HUES64 (cell line): Measurements from ENCODE around the gene ECSCR. TPM values are rescaled to one million over a fixed set of nuclear protein-coding genes. Genes with fewer than 3 reads are reported as not detected.
A peak's percentile ranks its signal among the peaks of the same experiment; 100 is the strongest.
"Not testable (repeated sequence)": the region's sequence is repeated elsewhere in the genome, so short reads cannot be mapped to it uniquely, and the experiment has no call there.

Source experiments
- H3K27ac ChIP-seq: 2 replicates; pipeline ENCODE4 v1.7.0; 2013; ENCODE audit warnings: low read depth, low read length, inconsistent platforms
- H3K27me3 ChIP-seq: 2 replicates; pipeline ENCODE4 v1.6.1; 2013; ENCODE audit warnings: mild to moderate bottlenecking, low read length; ENCODE audit not compliant: insufficient read depth
- H3K36me3 ChIP-seq: 2 replicates; pipeline ENCODE4 v1.6.1; 2013; ENCODE audit warnings: mild to moderate bottlenecking, low read length; ENCODE audit not compliant: insufficient read depth
- H3K4me1 ChIP-seq: 2 replicates; pipeline ENCODE4 v1.6.1; 2013; ENCODE audit warnings: mild to moderate bottlenecking, low read length, moderate library complexity; ENCODE audit not compliant: insufficient read depth
- H3K4me3 ChIP-seq: 2 replicates; pipeline ENCODE4 v1.5.1; 2013; ENCODE audit warnings: mild to moderate bottlenecking, low read length, moderate library complexity
- H3K9ac ChIP-seq: 2 replicates; pipeline ENCODE4 v1.6.1; 2013; ENCODE audit warnings: mild to moderate bottlenecking, low read depth, low read length
- H3K9me3 ChIP-seq: 2 replicates; pipeline ENCODE4 v1.6.1; 2013; ENCODE audit warnings: low read depth, low read length; ENCODE audit not compliant: insufficient read depth
- WGBS: fragments of 150-250, 120-280 bp; methylation state at CpG from one replicate; pipeline ENCODE4 v1.1.7; 2013; ENCODE audit warnings: missing lambda C conversion rate; 5-methylcytosine and 5-hydroxymethylcytosine counted together
- polyA plus RNA-seq, 2 experiments: library from polyadenylated mRNA; stranded (reverse); fragments of 50-300 nt; gene quantifications; one replicate each; pipeline ENCODE4 v1.2.3, GENCODE V29; 2013

Gene ECSCR, protein sequence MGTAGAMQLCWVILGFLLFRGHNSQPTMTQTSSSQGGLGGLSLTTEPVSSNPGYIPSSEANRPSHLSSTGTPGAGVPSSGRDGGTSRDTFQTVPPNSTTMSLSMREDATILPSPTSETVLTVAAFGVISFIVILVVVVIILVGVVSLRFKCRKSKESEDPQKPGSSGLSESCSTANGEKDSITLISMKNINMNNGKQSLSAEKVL
- polyA plus RNA-seq (2013, experiment 1 of 2), result 3.5 TPM
- polyA plus RNA-seq (2013, experiment 2 of 2), result 4.6 TPM

DNA sequence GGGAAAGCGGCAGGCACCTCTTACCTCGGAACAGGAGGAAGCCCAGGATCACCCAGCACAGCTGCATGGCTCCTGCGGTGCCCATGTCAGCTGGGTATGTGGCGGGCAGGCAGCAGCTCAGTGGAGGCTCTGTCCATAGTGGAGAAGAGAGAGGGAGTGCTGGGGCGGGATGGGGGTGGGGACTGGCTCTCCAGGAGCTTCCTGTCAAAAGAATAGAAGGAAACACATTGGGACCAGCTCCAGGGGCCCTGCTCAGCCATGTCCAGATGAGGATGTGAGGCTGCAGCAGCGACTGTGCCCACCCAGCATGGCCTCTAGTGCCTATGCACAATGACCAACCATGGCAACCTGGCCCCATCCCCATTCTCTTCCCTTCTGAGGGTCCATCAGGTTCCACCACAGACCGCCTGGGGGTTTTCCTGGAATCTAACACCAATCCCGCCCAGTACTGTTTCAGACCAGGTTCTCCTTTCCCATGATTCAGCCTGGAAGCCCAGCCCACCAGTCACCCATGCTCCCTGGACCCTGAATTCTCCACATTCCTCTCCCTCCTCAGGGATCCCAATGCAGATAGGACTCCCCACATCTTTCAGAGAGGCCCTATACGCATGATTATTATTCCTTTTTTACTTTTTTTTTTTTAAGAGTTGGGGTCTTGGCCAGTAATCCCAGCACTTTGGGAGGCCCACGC is at the start of gene ECSCR:
Gene ECSCR (minus strand): TSS at position 158 of the 691 bp plus-strand sequence. CDS start 73 bp downstream, at position 85.
- Histone ChIP-seq H3K27me3 (no peaks in the 10 kb centered on the region), H3K27ac (peak within 1 kb of the TSS; percentile 59; the same call in 1 of the 2 replicates), H3K9me3 (no peaks in the 10 kb centered on the region), H3K4me3 (no peak within 1 kb of the TSS), H3K36me3 (no peaks in the 10 kb centered on the region), H3K9ac (no peak within 1 kb of the TSS), H3K4me1 (peaks cover 20% of the 10 kb centered on the region)
- 67% methylated on average over 10 of the region's 10 CpGs for WGBS

DNA sequence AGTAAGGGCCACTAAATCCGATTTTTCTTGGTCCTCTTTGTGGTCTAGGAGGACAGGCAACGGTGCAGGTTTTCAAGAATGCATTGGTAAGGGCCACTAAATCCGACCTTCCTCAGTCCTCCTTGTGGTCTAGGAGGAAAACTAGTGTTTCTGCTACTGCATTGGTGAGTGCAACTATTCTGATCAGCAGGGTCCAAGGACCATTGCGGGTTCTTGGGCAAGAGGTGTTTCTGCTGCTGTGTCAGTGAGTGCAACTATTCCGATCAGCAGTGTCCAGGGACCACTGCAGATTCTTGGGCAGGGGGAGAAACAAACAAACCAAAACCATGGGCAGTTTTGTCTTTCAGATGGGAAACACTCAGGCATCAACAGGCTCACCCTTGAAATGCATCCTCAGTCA is 42.2 kb upstream of the ECSCR start:
- H3K27ac ChIP-seq, H3K9ac ChIP-seq: not testable (repeated sequence)
- 57% methylated on average over 5 of the region's 5 CpGs for WGBS

DNA sequence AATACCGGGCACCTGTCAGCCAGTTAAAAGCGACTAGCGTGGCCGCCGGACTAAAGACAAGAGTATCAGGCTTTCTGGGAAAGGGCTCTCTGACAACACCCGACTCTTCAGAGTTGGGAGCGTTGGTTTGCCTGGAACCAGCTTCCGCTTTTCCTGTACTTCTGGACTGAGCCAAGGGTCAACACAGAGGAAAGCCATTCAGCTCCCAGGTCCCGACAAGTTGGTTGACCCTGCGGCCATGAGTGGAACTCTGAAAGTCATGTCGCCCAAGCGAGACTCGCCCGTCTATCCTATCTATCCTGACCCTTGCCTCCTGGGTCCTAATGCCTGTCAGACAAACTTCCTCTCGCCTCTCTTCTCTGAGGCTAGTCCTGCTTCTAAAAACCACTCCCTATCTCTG is 41.3 kb upstream of the ECSCR start:
- not testable (repeated sequence) for H3K27me3 ChIP-seq, H3K36me3 ChIP-seq, H3K9ac ChIP-seq, H3K9me3 ChIP-seq, H3K27ac ChIP-seq
- peak overlapping the region; percentile 51 for H3K4me3 ChIP-seq
- H3K4me1 ChIP-seq, result peaks cover 19% of the 10 kb centered on the region; the same call in 1 of the 2 replicates
- WGBS, result 41% methylated on average over 15 of the region's 15 CpGs

More for the DNA sequence above, 42.2 kb upstream of the ECSCR start:
- H3K4me1 ChIP-seq, result peaks cover 19% of the 10 kb centered on the region; the same call in 1 of the 2 replicates
- not testable (repeated sequence) for H3K9me3 ChIP-seq, H3K27me3 ChIP-seq, H3K4me3 ChIP-seq, H3K36me3 ChIP-seq

DNA sequence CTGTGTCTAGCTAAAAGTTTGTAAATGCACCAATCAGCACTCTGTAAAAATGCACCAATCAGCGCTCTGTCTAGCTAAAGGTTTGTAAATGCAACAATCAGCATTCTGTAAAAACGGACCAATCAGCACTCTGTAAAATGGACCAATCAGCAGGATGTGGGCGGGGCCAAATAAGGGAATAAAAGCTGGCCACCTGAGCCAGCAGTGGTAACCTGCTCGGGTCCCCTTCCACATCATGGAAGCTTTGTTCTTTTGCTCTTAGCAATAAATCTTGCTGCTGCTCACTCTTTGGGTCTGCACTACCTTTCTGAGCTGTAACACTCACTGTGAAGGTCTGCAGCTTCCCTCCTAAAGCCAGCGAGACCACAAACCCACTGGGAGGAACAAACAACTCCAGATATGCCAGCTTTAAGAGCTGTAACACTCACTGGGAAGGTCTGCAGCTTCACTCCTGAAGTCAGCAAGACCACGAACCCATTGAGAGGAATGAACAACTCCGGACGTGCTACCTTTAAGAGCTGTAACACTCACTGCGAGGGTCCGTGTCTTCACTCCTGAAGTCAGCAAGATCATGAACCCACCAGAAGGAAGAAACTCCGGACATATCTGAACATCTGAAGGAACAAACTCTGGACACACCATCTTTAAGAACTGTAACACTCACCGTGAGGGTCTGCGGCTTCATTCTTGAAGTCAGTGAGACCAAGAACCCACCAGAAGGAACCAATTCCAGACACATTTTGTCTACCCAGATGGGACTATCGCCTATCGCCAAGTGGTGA is 40.7 kb upstream of the ECSCR start:
- H3K4me1 ChIP-seq, result peaks cover 19% of the 10 kb centered on the region; the same call in 1 of the 2 replicates
- H3K9ac ChIP-seq, H3K9me3 ChIP-seq, H3K27ac ChIP-seq, H3K27me3 ChIP-seq, H3K36me3 ChIP-seq: not testable (repeated sequence)
- peak overlapping the region; percentile 51; the same call in 1 of the 2 replicates for H3K4me3 ChIP-seq
- WGBS, result 91% methylated on average over 15 of the region's 15 CpGs

DNA sequence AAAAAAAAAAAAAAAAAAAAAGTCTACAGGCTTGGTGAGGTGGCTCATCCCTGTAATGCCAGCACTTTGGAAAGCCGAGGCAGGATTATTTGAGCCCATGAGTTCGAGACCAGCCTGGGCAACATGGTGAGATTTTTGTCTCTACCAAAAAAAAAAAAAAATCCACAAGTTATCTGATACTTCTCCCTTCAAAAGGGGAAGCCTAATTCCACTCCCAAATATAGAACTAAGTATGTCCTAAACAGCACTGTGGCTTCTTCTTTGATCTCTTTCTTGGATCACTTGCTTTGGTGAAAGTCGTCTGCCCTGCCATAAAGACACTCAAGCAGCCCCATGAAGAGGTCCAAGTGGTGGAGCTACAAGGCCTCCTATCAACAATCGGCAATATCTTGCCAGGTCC is 38.8 kb upstream of the ECSCR start:
- Histone ChIP-seq H3K4me1 (peaks cover 19% of the 10 kb centered on the region; the same call in 1 of the 2 replicates), H3K4me3 (no peak overlapping the region), H3K27ac (no peak overlapping the region), H3K27me3 (no peaks in the 10 kb centered on the region), H3K9ac (no peak overlapping the region), H3K36me3 (no peaks in the 10 kb centered on the region), H3K9me3 (no peaks in the 10 kb centered on the region)
- 94% methylated on average over 4 of the region's 4 CpGs for WGBS

DNA sequence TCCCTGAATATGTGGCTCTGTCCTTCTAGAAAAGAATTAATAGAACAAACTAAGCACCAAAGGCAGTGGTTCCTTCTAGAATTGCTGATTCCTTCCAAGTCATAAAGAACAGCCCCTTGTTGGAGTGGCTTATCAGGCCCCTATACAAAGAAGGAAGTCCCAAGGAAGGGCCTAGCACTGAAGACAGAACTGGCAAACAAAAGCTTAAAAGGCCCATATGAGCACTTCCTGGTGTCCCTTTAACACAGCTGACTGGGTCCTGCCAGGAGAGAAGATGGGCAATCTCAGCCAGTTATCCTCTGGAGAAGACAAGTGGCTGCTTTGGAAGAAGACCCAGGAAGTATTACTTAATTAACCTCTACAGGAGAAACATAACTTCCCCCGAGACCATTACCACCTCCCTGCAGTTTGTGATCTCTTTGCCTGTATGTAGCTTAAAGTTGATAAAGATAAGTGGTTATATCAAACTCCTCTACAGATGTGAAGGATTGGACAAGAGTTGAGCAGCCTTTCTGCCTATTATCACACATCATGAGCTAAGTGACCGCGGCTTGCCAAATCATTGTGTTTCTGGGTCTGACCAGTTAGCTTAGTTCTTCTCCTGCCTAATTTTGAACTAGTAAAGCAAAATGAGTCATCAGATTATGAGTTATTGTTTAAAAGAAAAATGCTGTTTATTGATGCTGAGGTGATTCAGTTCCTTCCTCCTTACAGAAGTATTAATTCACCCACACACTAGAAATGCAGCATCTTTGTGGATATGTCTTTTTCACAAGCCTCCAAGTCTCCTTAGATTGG is 33.3 kb upstream of the ECSCR start:
- H3K27me3 ChIP-seq, result no peaks in the 10 kb centered on the region
- no peak overlapping the region for H3K27ac ChIP-seq
- no peaks in the 10 kb centered on the region for H3K9me3 ChIP-seq
- H3K9ac ChIP-seq, result no peak overlapping the region
- H3K36me3 ChIP-seq, result no peaks in the 10 kb centered on the region
- 100% methylated on average over 2 of the region's 3 CpGs for WGBS
- H3K4me3 ChIP-seq, result no peak overlapping the region
- H3K4me1 ChIP-seq, result no peaks in the 10 kb centered on the region

DNA sequence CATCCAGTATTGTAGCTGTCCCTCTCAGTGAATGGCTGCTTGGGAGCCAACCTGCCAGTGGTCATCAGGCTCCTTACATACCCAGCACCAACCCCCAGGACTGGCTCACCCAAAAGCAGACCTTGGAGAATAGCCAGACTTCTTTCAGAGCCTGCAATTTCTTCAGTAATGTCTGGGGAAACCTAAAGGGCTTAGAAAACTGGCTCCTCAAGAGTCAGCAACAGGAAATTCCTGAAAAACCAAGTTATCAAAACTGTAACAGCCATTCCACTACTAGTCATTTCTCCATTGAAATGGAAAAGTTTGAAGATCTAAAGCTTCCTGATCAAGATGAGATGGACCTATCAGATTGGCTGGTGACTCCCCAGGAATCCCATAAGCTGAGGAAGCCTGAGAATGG is 32.3 kb upstream of the ECSCR start:
- Histone ChIP-seq H3K27me3 (no peaks in the 10 kb centered on the region), H3K9me3 (no peaks in the 10 kb centered on the region), H3K36me3 (no peaks in the 10 kb centered on the region), H3K4me1 (no peaks in the 10 kb centered on the region), H3K4me3 (no peak overlapping the region), H3K9ac (no peak overlapping the region), H3K27ac (no peak overlapping the region)

DNA sequence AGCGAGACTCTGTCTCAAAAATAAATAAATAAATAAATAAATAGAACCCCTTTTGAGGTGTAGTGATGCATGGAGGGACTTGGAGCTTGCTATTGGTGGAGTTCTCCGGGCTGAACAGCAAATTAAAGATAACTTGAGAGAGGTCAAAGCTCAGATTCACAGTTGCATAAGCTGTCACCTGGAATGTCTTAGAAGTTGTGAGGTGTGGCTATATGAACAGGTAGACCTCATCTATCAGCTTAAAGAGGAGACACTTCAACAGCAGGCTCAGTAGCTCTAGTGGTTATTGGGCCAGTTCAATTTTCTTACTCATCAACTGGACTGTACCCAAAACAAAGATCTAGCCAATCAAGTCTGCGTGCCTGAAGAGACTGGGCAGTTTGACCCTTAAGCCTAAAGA is 31.7 kb upstream of the ECSCR start:
- Histone ChIP-seq H3K4me3 (no peak overlapping the region), H3K27me3 (no peaks in the 10 kb centered on the region), H3K4me1 (no peaks in the 10 kb centered on the region), H3K27ac (no peak overlapping the region), H3K9me3 (no peaks in the 10 kb centered on the region), H3K9ac (no peak overlapping the region), H3K36me3 (no peaks in the 10 kb centered on the region)
- 97% methylated on average over 2 of the region's 3 CpGs for WGBS

DNA sequence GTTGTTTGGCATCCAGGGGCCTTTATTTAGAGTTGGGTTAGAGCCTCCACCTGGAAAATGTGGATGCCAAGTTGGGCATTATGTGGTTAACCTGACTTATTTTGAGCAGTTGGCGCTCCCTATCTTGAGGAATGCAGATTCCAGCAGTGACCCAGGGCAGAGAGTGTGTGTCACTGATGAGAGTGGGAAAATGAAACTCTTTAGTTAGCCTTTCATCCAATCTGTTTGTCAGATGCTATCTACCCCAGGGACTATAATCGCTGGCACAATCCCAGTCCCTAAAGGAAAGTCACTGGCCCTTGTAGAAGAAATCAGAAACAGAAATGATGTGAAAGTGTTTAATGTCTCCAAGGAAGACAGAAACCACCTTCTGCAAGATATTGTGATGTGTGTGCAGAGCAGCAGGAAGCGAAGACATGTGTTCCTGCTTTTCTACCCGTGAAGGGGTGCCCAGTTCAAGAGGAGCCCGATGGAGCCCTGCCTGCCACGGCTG is 30.2 kb upstream of the ECSCR start:
- Histone ChIP-seq H3K9ac (no peak overlapping the region), H3K27ac (no peak overlapping the region)
- WGBS, result 90% methylated on average over 6 of the region's 6 CpGs

DNA sequence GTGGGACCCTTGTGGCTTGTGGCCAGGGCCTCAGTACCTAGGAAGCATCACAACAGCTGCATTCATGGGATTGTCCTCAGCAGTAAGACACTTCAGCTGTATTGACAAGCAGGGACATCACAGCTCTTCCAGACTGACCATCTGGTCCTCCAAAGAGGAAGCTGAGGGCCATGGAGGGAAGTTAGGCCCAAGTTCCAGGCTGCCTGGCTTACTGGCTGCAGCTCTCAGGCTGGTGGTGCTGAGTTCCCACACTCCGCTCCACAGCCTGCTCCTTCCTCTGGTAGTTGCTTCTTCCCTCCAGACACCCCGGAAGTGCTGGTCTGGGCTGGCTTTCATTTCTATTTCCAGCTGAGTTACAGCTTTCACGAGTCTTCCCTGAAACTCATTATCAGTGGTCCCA is 25.7 kb upstream of the ECSCR start:
- Histone ChIP-seq H3K27ac (no peak overlapping the region), H3K36me3 (no peaks in the 10 kb centered on the region), H3K27me3 (no peaks in the 10 kb centered on the region), H3K9me3 (no peaks in the 10 kb centered on the region), H3K4me1 (peaks cover 10% of the 10 kb centered on the region), H3K9ac (no peak overlapping the region), H3K4me3 (no peak overlapping the region)
- WGBS, result 91% methylated on average over 3 of the region's 3 CpGs

More for the DNA sequence above, 30.2 kb upstream of the ECSCR start:
- Histone ChIP-seq H3K9me3 (no peaks in the 10 kb centered on the region), H3K27me3 (no peaks in the 10 kb centered on the region), H3K4me3 (no peak overlapping the region), H3K36me3 (no peaks in the 10 kb centered on the region), H3K4me1 (no peaks in the 10 kb centered on the region)
